HG03139 (cell line): ENCODE results near the gene SNRPB2.

Source experiments
- ATAC-seq: cut with Tn5 transposase; IDR thresholded peaks from one replicate; pipeline ENCODE4 v1.9.1; 2021; ENCODE audit not compliant: unreplicated experiment

The SNRPB2 gene

GRCh38 chr20:16729565-16730460 is at the start of gene SNRPB2:
Gene SNRPB2 (plus strand): TSS chr20:16730026. CDS start chr20:16731703, 1,677 bp downstream.
- peak; percentile 99 for ATAC-seq

- no peak for ATAC-seq
Measured at GRCh38 chr20:16684416-16684815, 45.4 kb upstream of the SNRPB2 start.

- ATAC-seq, result no peak
Measured at GRCh38 chr20:16689906-16690305, 39.9 kb upstream of the SNRPB2 start.

DNA sequence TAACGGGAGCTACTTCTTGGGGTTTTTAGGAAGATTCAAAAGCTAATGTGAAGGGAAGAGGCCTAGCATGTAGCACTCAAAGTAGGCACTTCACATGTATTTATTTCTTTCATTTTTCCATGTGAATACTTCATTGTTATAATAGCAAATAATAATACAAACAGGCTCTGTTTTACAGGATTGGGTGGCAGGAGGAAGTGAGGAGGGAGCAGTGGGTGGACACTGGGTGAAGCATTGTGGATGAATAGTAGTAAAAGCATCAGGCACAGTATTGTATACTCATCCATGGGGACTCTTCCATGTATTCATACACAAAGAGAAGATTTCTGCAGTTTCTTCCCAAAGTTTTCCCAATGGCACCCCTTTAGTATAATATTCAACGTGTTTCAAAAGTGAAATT is 38.4 kb upstream of the SNRPB2 start:
- no peak for ATAC-seq

GRCh38 chr20:16692009-16692408 is 37.8 kb upstream of the SNRPB2 start:
- ATAC-seq, result no peak

DNA sequence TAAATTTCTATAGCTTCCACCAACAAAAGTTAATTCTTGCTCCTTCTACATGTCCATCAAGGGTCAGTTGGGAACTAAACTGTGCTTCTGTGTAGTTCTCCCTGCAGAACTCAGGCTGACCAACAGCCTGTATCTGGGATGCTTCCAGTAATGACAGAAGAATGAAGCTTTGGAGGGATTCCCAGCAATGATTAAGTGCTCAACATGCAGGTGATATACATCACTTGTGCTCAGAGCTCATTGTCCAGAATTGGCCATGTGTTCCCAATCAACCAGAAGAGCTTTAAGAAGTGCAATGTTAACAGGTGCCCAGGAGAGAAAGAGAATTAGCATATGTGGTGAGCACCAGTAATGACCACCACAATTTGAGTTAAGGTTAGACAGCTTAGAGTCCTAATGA is 37.4 kb upstream of the SNRPB2 start:
- ATAC-seq, result no peak

DNA sequence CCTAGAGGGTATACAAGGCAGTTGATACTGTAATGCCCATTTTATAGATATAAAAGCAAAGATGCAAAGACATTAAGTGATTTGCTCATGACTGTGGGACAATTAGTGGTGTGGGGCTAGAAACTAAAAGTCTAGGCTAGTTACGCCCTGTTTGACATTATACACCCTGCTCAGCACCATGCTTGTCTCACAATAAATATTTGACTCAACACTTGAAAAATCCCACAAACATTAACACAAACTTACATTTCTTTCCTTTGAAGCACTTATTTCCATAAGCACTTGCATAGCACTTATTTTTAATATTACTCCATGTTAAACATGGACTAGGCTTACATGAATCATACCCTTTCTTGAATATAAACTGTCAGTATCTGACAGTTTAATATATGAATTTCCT is 36.5 kb upstream of the SNRPB2 start:
- ATAC-seq, result no peak

- ATAC-seq, result no peak
Measured at GRCh38 chr20:16694161-16694560, 35.7 kb upstream of the SNRPB2 start.

DNA sequence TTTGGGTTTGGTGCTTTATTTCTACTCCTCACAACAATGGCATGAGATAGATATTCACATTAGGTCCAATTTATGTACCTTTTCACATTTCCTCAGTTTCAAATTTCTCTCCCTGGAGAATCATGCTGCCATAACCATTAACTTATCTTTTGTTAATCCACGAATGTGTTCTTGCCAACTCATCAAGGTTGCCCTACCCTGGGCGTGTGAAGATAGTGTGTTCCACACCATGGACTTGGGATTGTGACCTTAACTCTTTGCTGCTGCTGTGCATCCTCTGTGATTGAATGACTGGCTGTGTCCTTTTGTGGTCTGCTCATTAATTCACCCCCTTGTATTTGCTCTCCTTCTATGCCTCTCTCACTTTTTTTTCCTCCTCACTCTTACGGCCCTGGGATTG is 34.2 kb upstream of the SNRPB2 start:
- no peak for ATAC-seq

DNA sequence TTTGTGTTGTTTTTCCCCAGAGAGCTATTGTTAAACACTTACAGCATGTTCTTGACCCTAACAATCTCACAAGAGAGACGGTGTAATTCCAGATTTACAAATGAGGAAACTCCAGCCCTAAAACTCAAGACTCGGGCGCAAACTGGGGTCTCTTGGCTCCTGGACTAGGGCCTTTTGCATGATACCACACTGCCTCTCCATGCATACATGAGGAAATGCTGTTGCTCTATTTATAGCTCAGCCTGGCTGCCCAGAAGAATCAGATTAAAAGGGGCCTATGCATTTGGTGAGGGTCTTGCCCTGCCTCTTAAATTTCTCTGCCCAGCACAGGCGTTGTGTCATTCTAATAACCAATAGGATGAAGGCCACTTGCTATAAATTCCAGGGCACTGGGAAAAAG is 30.5 kb upstream of the SNRPB2 start:
- ATAC-seq, result no peak

DNA sequence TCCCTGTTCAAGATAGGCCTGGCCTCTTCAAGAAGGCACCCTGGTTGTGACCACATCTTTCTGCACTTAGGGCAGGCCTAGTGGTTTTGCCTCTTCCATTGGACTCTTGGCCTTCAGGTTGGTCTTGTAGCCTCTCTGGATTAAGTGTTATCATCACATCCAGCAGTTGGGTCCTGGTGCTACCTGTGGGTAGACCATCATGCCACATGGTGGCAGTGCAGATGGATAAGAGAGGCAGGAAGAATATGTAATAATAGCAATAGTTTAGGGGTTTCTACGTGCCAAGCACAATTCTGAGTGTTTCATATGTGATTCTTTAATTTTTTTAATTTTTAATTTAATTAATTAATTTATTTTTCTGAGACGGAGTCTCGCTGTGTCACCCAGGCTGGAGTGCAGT is 28.5 kb upstream of the SNRPB2 start:
- ATAC-seq, result no peak

GRCh38 chr20:16703570-16703969 is 26.3 kb upstream of the SNRPB2 start:
- ATAC-seq, result no peak

- no peak for ATAC-seq
Measured at GRCh38 chr20:16707674-16708073, 22.2 kb upstream of the SNRPB2 start.

DNA sequence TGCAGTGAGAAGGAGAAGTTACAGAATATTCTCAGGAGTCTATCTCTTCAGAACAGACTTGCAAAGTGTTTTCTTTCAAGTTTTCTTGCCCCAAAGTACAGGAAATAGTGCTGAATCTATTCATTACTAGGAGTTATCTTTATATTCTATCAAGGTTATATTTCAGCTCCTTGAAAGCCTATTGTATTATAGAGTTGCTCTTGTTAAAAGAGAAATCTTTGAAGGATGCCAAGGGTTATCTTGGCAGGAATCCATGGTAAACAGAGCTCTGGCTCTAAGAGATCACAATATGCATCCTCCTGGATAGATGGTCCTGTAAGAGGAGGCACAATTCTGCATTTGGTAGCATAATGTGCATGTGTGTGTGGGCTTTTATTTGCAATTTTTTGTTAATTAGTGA is 21.2 kb upstream of the SNRPB2 start:
- ATAC-seq, result no peak

- ATAC-seq, result peak; percentile 91
Measured at GRCh38 chr20:16709017-16709416, 20.8 kb upstream of the SNRPB2 start.

- no peak for ATAC-seq
Measured at GRCh38 chr20:16710781-16711180, 19.0 kb upstream of the SNRPB2 start.

GRCh38 chr20:16711661-16712258 is 18.1 kb upstream of the SNRPB2 start:
- ATAC-seq, result no peak

- no peak for ATAC-seq
Measured at GRCh38 chr20:16712511-16712947, 17.3 kb upstream of the SNRPB2 start.

- ATAC-seq, result no peak
Measured at GRCh38 chr20:16713066-16713465, 16.8 kb upstream of the SNRPB2 start.

DNA sequence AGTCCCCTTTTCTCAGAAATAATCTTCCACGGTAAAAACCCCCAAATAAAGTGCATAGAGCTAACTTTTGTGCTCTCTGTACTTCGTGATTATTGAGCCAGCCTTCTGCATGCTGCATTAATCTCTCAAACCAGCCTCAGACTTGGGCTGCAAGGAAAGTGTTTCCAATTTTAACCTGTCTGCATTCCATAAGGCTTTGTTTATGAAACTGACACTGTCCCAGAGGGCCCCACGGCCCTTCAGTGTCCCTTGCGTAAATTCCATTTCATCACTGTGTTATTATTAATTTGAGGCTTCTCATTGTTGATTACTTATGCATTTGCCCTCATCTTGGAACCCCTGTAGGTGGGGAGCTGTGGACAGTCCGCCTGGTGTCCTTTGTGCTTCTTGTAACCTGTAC is 15.6 kb upstream of the SNRPB2 start:
- no peak for ATAC-seq

DNA sequence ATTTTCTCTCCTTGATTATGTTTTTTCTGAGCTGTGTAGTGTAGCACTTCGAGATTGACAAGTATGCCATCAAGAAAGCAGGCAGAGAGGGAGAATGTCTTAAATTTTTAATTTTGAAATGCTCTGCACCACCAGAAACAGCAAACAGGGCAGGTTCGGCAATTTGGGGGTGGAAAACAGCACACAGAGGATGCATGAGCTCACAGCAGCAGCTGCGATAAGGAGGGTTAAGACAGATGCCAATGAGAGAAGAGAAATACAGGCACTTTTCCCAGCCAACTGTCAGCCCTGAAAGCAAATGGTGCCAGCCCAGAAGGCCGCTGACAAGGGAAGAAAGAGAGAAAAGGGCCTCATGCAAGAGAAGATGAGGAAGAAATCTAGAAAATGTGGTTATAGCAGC is 15.1 kb upstream of the SNRPB2 start:
- no peak for ATAC-seq

GRCh38 chr20:16719421-16719820 is 10.4 kb upstream of the SNRPB2 start:
- no peak for ATAC-seq
